Measurements from ENCODE around the gene UBAC2.

Gene UBAC2

GRCh38 chr13:99433543-99434075 is 233.0 kb downstream of the UBAC2 start:
- H3K27me3 Mint-ChIP-seq = no peaks in the 10 kb centered on the region
- peaks cover 68% of the 10 kb centered on the region for H3K4me1 Mint-ChIP-seq (ENCODE audit: low read depth)
- no peaks in the 10 kb centered on the region for H3K36me3 Mint-ChIP-seq
- H3K27ac Mint-ChIP-seq = peak overlapping the region; percentile 97
- no peaks in the 10 kb centered on the region for H3K9me3 Mint-ChIP-seq (ENCODE audit: low read depth)
- H3K4me3 Mint-ChIP-seq = peak overlapping the region; percentile 84

- Mint-ChIP-seq H3K27me3 (no peaks in the 10 kb centered on the region), H3K4me3 (peak overlapping the region; percentile 84), H3K36me3 (no peaks in the 10 kb centered on the region), H3K27ac (peak overlapping the region; percentile 97), H3K9me3 (ENCODE audit: low read depth) (no peaks in the 10 kb centered on the region), H3K4me1 (ENCODE audit: low read depth) (peaks cover 67% of the 10 kb centered on the region)
Observed at GRCh38 chr13:99434258-99434788, 233.7 kb downstream of the UBAC2 start.

- H3K9me3 Mint-ChIP-seq (ENCODE audit: low read depth) = no peaks in the 10 kb centered on the region
Observed at GRCh38 chr13:99435116-99435515, 234.5 kb downstream of the UBAC2 start.

GRCh38 chr13:99435998-99436397 is 235.3 kb downstream of the UBAC2 start:
- H3K9me3 Mint-ChIP-seq (ENCODE audit: low read depth) = no peaks in the 10 kb centered on the region
- H3K27me3 Mint-ChIP-seq = no peaks in the 10 kb centered on the region
- H3K36me3 Mint-ChIP-seq = no peaks in the 10 kb centered on the region
- H3K4me1 Mint-ChIP-seq (ENCODE audit: low read depth) = peaks cover 63% of the 10 kb centered on the region
- H3K4me3 Mint-ChIP-seq = peak overlapping the region; percentile 52
- H3K27ac Mint-ChIP-seq = peak overlapping the region; percentile 91

More at GRCh38 chr13:99435116-99435515, 234.5 kb downstream of the UBAC2 start:
- Mint-ChIP-seq H3K27me3 (no peaks in the 10 kb centered on the region), H3K36me3 (no peaks in the 10 kb centered on the region), H3K4me3 (peak overlapping the region; percentile 84), H3K27ac (peak overlapping the region; percentile 91), H3K4me1 (ENCODE audit: low read depth) (peaks cover 64% of the 10 kb centered on the region)
